ENCODE data around the gene FMN2. TPM values are rescaled to one million over a fixed set of nuclear protein-coding genes. Genes with fewer than 3 reads are reported as not detected.

Gene FMN2
- total RNA-seq, 1 donor, result 11.2 TPM

DNA sequence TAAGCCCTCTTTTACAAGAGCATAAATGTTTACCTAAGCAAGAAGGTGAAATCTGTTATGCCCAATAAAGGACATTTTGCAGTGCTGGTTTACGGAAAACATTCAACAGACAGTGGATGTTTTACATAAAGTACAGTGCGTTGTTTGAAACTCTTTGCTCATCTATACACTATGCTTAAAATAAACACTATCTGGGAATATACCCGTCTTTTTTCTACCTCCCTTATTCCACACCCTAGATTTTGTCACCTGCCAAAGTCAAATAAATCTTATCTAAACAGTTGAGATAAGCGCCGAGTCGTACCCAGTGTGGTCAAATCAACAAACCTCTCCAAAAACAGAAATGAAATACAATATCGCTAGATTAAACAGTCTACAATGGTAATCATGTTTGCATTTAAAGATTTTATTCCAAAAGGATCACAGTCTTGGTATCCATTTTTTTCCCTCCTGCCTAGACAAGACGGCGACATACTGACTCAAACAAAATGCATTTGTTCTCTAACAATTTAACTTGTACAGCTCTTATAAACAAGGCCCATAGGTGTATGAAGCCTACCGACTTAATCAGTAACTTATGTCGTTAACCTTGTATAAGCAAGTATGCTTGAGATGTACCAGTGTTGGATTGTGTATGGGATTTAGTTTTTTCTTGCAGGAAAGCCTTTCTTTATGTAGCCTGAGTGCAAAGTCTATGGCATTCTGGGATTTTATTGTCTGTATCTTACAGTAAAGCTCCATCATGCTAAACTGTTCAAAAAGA, 189.1 kb downstream of the FMN2 start:
- DNase-seq (ENCODE audit: insufficient read length, low spot score, missing footprints), result no peak
- no peak overlapping the region for H3K4me2 ChIP-seq (ENCODE audit: insufficient read depth, low read length)
- H3K79me2 ChIP-seq (ENCODE audit: insufficient read depth, low read length), result peaks cover 27% of the 10 kb centered on the region
- no peak overlapping the region for H3K4me3 ChIP-seq (ENCODE audit: insufficient read depth, low read length)
- H3K27ac ChIP-seq (ENCODE audit: low read depth, low read length), result no peak overlapping the region
- H4K20me1 ChIP-seq (ENCODE audit: insufficient read depth, low read length), result no peaks in the 10 kb centered on the region
- H3K9me3 ChIP-seq (ENCODE audit: low read depth, low read length), result no peaks in the 10 kb centered on the region
- no peak for TF ChIP-seq CTCF (IDR thresholded peaks at IDR 0.05; ENCODE audit: extremely low read depth, low read depth, low read length)
- no peak overlapping the region for H2AFZ ChIP-seq (ENCODE audit: low read length)
- H3K36me3 ChIP-seq (ENCODE audit: insufficient read depth, low read length), result peaks cover 6% of the 10 kb centered on the region
- H3K27me3 ChIP-seq (ENCODE audit: insufficient read depth, low read length), result no peaks in the 10 kb centered on the region
- H3K4me1 ChIP-seq (ENCODE audit: insufficient read depth, low read length), result peaks cover 21% of the 10 kb centered on the region

DNA sequence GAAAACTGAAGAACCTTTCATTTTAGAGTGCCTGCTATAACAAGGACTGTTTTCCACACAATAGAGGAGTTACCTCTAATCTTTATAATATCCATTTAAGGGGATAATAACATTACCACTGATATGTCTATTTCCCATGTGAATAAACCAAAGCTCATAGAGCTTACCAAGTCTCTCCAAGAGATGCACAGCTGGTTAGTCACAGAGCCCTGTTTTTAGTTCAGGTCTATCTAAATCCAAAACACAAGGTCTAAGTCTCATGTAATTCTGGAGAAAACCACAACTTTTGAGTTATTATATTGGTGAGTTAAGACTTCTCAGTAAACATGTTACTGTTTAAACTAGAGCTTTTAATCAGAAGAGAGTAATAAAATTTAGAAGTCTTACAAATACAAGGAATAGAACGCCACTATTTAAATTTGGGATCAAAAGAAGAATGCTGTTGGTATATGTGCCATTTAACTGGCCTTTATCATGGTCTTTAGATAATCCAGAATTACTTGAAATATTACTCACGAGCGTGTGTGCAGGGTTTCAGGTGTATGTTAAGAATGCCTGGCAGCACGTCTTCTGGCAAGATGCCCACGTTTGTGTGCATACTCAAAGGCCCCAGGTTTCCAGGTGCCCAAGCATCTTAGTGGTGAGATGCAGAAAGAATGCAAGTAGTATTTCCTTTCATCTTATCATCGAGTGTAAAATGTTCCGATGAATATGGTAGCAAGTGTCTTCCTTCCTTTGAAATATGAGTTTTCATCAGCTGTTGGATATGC, 190.6 kb downstream of the FMN2 start:
- no peaks in the 10 kb centered on the region for H4K20me1 ChIP-seq (ENCODE audit: insufficient read depth, low read length)
- H3K27me3 ChIP-seq (ENCODE audit: insufficient read depth, low read length), result no peaks in the 10 kb centered on the region
- H3K4me3 ChIP-seq (ENCODE audit: insufficient read depth, low read length), result no peak overlapping the region
- peaks cover 28% of the 10 kb centered on the region for H3K79me2 ChIP-seq (ENCODE audit: insufficient read depth, low read length)
- H3K4me1 ChIP-seq (ENCODE audit: insufficient read depth, low read length), result peaks cover 27% of the 10 kb centered on the region
- no peaks in the 10 kb centered on the region for H3K9me3 ChIP-seq (ENCODE audit: low read depth, low read length)
- H3K4me2 ChIP-seq (ENCODE audit: insufficient read depth, low read length), result no peak overlapping the region
- peak overlapping the region; percentile 5 for H3K27ac ChIP-seq (ENCODE audit: low read depth, low read length)
- no peak overlapping the region for H2AFZ ChIP-seq (ENCODE audit: low read length)
- TF ChIP-seq CTCF (IDR thresholded peaks at IDR 0.05; ENCODE audit: extremely low read depth, low read depth, low read length), result no peak
- DNase-seq (ENCODE audit: insufficient read length, low spot score, missing footprints), result no peak
- peaks cover 6% of the 10 kb centered on the region for H3K36me3 ChIP-seq (ENCODE audit: insufficient read depth, low read length)

- Histone ChIP-seq H3K79me2 (ENCODE audit: insufficient read depth, low read length) (peaks cover 25% of the 10 kb centered on the region), H2AFZ (ENCODE audit: low read length) (no peak overlapping the region), H4K20me1 (ENCODE audit: insufficient read depth, low read length) (no peaks in the 10 kb centered on the region), H3K36me3 (ENCODE audit: insufficient read depth, low read length) (peaks cover 15% of the 10 kb centered on the region), H3K4me2 (ENCODE audit: insufficient read depth, low read length) (no peak overlapping the region), H3K27ac (ENCODE audit: low read depth, low read length) (peak overlapping the region; percentile 86), H3K4me3 (ENCODE audit: insufficient read depth, low read length) (no peak overlapping the region), H3K9me3 (ENCODE audit: low read depth, low read length) (no peaks in the 10 kb centered on the region), H3K4me1 (ENCODE audit: insufficient read depth, low read length) (peaks cover 27% of the 10 kb centered on the region), H3K27me3 (ENCODE audit: insufficient read depth, low read length) (no peaks in the 10 kb centered on the region)
- no peak for DNase-seq (ENCODE audit: insufficient read length, low spot score, missing footprints)
- TF ChIP-seq CTCF (IDR thresholded peaks at IDR 0.05; ENCODE audit: extremely low read depth, low read depth, low read length), result no peak
These were observed 193.2 kb downstream of the FMN2 start for GRCh38 chr1:240284656-240285414.
